Measurements from ENCODE around the gene OR10A2. TPM values are rescaled to one million over a fixed set of nuclear protein-coding genes. Genes with fewer than 3 reads are reported as not detected.

The OR10A2 gene
- total and polyA plus RNA-seq, 9 donors = not detected

- no peaks in the 10 kb centered on the region for H3K27me3 ChIP-seq
- no peak overlapping the region for H3K27ac ChIP-seq
- no peaks in the 10 kb centered on the region for H3K4me1 ChIP-seq (ENCODE audit: insufficient read depth)
- H3K9me3 ChIP-seq = no peaks in the 10 kb centered on the region
- H3K36me3 ChIP-seq = no peaks in the 10 kb centered on the region
- 46 to 49% (median 49%) methylated on average over 5 of the region's 5 CpGs for WGBS, 3 donors
- no peak for DNase-seq
- TF ChIP-seq POLR2A (IDR thresholded peaks at IDR 0.05) (no peak), EP300 (IDR thresholded peaks at IDR 0.05) (no peak), CTCF (IDR thresholded peaks at IDR 0.05) (no peak)
- intact Hi-C loops (cut with DNase I) = no loop called here
- H3K4me3 ChIP-seq = no peak overlapping the region
Measured at GRCh38 chr11:6824136-6824823, 38.6 kb upstream of the OR10A2 start.

- Histone ChIP-seq H3K27me3 (no peaks in the 10 kb centered on the region), H3K36me3 (no peaks in the 10 kb centered on the region), H3K4me1 (ENCODE audit: insufficient read depth) (no peaks in the 10 kb centered on the region), H3K27ac (no peak overlapping the region), H3K4me3 (no peak overlapping the region), H3K9me3 (no peaks in the 10 kb centered on the region)
- TF ChIP-seq POLR2A (IDR thresholded peaks at IDR 0.05) (no peak), CTCF (IDR thresholded peaks at IDR 0.05) (no peak), EP300 (IDR thresholded peaks at IDR 0.05) (no peak)
- intact Hi-C loops (cut with DNase I) = no loop called here
- 75 to 83% (median 82%) methylated on average over 7 of the region's 7 CpGs for WGBS, 3 donors
- no peak for DNase-seq
Measured at GRCh38 chr11:6825231-6825744, 37.6 kb upstream of the OR10A2 start.

GRCh38 chr11:6828103-6828502 is 34.8 kb upstream of the OR10A2 start:
- DNase-seq = no peak
- H3K36me3 ChIP-seq = no peaks in the 10 kb centered on the region
- intact Hi-C loops (cut with DNase I) = no loop called here
- H3K9me3 ChIP-seq = no peaks in the 10 kb centered on the region
- H3K27me3 ChIP-seq = no peaks in the 10 kb centered on the region
- H3K4me3 ChIP-seq = no peak overlapping the region
- no peak for TF ChIP-seq POLR2A (IDR thresholded peaks at IDR 0.05)
- TF ChIP-seq CTCF (IDR thresholded peaks at IDR 0.05) = no peak
- no peak for TF ChIP-seq EP300 (IDR thresholded peaks at IDR 0.05)
- H3K4me1 ChIP-seq (ENCODE audit: insufficient read depth) = no peaks in the 10 kb centered on the region
- no peak overlapping the region for H3K27ac ChIP-seq
- WGBS, 3 donors = 73 to 94% (median 84%) methylated on average over 1 of the region's 1 CpG

- Histone ChIP-seq H3K4me3 (no peak overlapping the region), H3K9me3 (no peaks in the 10 kb centered on the region), H3K4me1 (ENCODE audit: insufficient read depth) (no peaks in the 10 kb centered on the region), H3K27me3 (no peaks in the 10 kb centered on the region), H3K27ac (no peak overlapping the region), H3K36me3 (no peaks in the 10 kb centered on the region)
- TF ChIP-seq CTCF (IDR thresholded peaks at IDR 0.05) = no peak
- 72 to 81% (median 77%) methylated on average over 6 of the region's 6 CpGs for WGBS, 3 donors
- DNase-seq = no peak
- intact Hi-C loops (cut with DNase I) = no loop called here
Measured at GRCh38 chr11:6833356-6833755, 29.5 kb upstream of the OR10A2 start.

All from ovary (tissue), 9 donors.